SK-N-SH (cell line): ENCODE data around the gene COL3A1.

Source experiments
- CTCF ChIP-seq: fragments of 200-600 bp; sonication (generic); IDR thresholded peaks from 2 replicates; pipeline ENCODE4 v1.6.1; 2017; ENCODE audit warnings: antibody characterized with exemption, mild to moderate bottlenecking, moderate library complexity
- EZH2phosphoT487 ChIP-seq: fragments of 200-600 bp; sonication (generic); IDR thresholded peaks from 2 replicates; pipeline ENCODE4 v1.6.1; 2017; ENCODE audit warnings: low read depth, mixed run types, mild to moderate bottlenecking, antibody characterized with exemption, moderate library complexity, borderline replicate concordance
- FOXJ3 ChIP-seq: sonication (generic); formaldehyde crosslinking; IDR thresholded peaks from 2 replicates; pipeline ENCODE4 v1.5.1; 2020; ENCODE audit warnings: mild to moderate bottlenecking, missing genetic modification reagents
- MAX ChIP-seq: IDR thresholded peaks from 2 replicates; pipeline ENCODE4 v1.4.0; 2012; ENCODE audit warnings: low read depth
- MEF2A ChIP-seq: IDR thresholded peaks from 2 replicates; pipeline ENCODE4 v1.4.0; 2012; ENCODE audit warnings: low read depth, borderline replicate concordance
- POLR2AphosphoS5 ChIP-seq: IDR thresholded peaks from 2 replicates; pipeline ENCODE4 v1.6.1; 2012; ENCODE audit warnings: low read depth, low read length
- RAD21 ChIP-seq: IDR thresholded peaks from 2 replicates; pipeline ENCODE4 v1.6.1; 2012; ENCODE audit warnings: mild to moderate bottlenecking, low read length
- RFX5 ChIP-seq: IDR thresholded peaks from 2 replicates; pipeline ENCODE4 v1.6.1; 2012; ENCODE audit warnings: mild to moderate bottlenecking, improper control_type of control experiment, low read length
- SMC3 ChIP-seq: IDR thresholded peaks from 2 replicates; pipeline ENCODE4 v1.6.1; 2012; ENCODE audit warnings: low read depth, low read length, improper control_type of control experiment
- TAF1 ChIP-seq: IDR thresholded peaks from 2 replicates; pipeline ENCODE4 v1.6.1; 2012; ENCODE audit warnings: low read depth, mild to moderate bottlenecking, low read length, moderate library complexity, borderline replicate concordance
- YY1 ChIP-seq: IDR thresholded peaks from 2 replicates; pipeline ENCODE4 v1.4.0; 2012; ENCODE audit warnings: low read depth, mild to moderate bottlenecking

- TF ChIP-seq CTCF (no peak), FOXJ3 (CRISPR knock-in tag) (no peak), SMC3 (no peak), MEF2A (no peak), EZH2phosphoT487 (no peak), TAF1 (no peak), POLR2AphosphoS5 (no peak), YY1 (no peak), MAX (no peak), RAD21 (no peak), RFX5 (no peak)
Observed at GRCh38 chr2:188949046-188949818, 24.9 kb upstream of the COL3A1 start.
